Lower lobe of right lung (tissue), 2 donors: ENCODE data around the gene HTR3B. TPM values are rescaled to one million over a fixed set of nuclear protein-coding genes. Genes with fewer than 3 reads are reported as not detected.

Experiments used
- ATAC-seq, 2 donors: fragments of 200-7000 bp; cut with Tn5 transposase; one replicate each; pipeline ENCODE4 v1.9.1; 2020 to 2022; ENCODE audit warnings: mild to moderate bottlenecking in 2 of 2, moderate library complexity in 2 of 2
- DNase-seq: peaks from one replicate; pipeline ENCODE4 v3.0.0-alpha.2; 2020
- H3K27ac ChIP-seq: fragments of 200-600 bp; one replicate; pipeline ENCODE4 v1.8.0; 2022
- H3K27me3 ChIP-seq: fragments of 200-600 bp; one replicate; pipeline ENCODE4 v1.8.0; 2022; ENCODE audit warnings: low read depth
- H3K36me3 ChIP-seq: fragments of 200-600 bp; one replicate; pipeline ENCODE4 v1.8.0; 2022; ENCODE audit warnings: mild to moderate bottlenecking
- H3K4me1 ChIP-seq: fragments of 200-600 bp; one replicate; pipeline ENCODE4 v1.8.0; 2022
- H3K4me3 ChIP-seq: fragments of 200-600 bp; one replicate; pipeline ENCODE4 v1.8.0; 2022; ENCODE audit warnings: mild to moderate bottlenecking
- H3K9me3 ChIP-seq: fragments of 200-600 bp; one replicate; pipeline ENCODE4 v1.8.0; 2022
- CTCF ChIP-seq: fragments of 200-600 bp; IDR thresholded peaks from one replicate; pipeline ENCODE4 v1.8.0; 2022; ENCODE audit warnings: antibody characterized with exemption, mild to moderate bottlenecking
- intact Hi-C: fragments of 100-400 bp; cut with DNase I; formaldehyde crosslinking; loops from one replicate; pipeline ENCODE4 v1.11.0; 2022
- total RNA-seq: library from RNA; stranded (reverse); fragmentation: NEBNext Ultra II Directional; extraction: Animal tissue kit (Norgen Biotek cat#: 25700); gene quantifications from one replicate; pipeline ENCODE4 v1.2.1, GENCODE V29; 2021
- donor health status: DM: no; HTN: yes; CAD: no; lungs with severe emphysema.

The HTR3B gene
- total RNA-seq, 1 donor from 2014 or later: not detected

- H3K36me3 ChIP-seq: no peaks in the 10 kb centered on the region
- DNase-seq (no peak), ATAC-seq (no peak)
- no peak for TF ChIP-seq CTCF
- H3K4me1 ChIP-seq: no peaks in the 10 kb centered on the region
- peaks cover 5% of the 10 kb centered on the region for H3K27me3 ChIP-seq
- no peak overlapping the region for H3K4me3 ChIP-seq
- no peaks in the 10 kb centered on the region for H3K9me3 ChIP-seq
- intact Hi-C loops: no loop called here
- H3K27ac ChIP-seq: no peak overlapping the region
Measured at GRCh38 chr11:113951537-113951936, 46.9 kb downstream of the HTR3B start.

- no peak for DNase-seq
- peak; percentile 18 to 36 for ATAC-seq
- Histone ChIP-seq H3K27ac (no peak overlapping the region), H3K27me3 (peaks cover 5% of the 10 kb centered on the region), H3K4me1 (no peaks in the 10 kb centered on the region), H3K36me3 (no peaks in the 10 kb centered on the region), H3K4me3 (no peak overlapping the region), H3K9me3 (no peaks in the 10 kb centered on the region)
- intact Hi-C loops: no loop called here
- no peak for TF ChIP-seq CTCF
Measured at GRCh38 chr11:113952070-113952469, 47.5 kb downstream of the HTR3B start.

GRCh38 chr11:113952588-113952987 is 48.0 kb downstream of the HTR3B start:
- peak; percentile 53 for DNase-seq
- intact Hi-C loops: no loop called here
- ATAC-seq: peak; percentile 55
- no peak for TF ChIP-seq CTCF
- H3K9me3 ChIP-seq: no peaks in the 10 kb centered on the region
- H3K36me3 ChIP-seq: no peaks in the 10 kb centered on the region
- H3K27ac ChIP-seq: no peak overlapping the region
- H3K4me1 ChIP-seq: no peaks in the 10 kb centered on the region
- H3K4me3 ChIP-seq: no peak overlapping the region
- H3K27me3 ChIP-seq: peaks cover 5% of the 10 kb centered on the region

GRCh38 chr11:113954235-113954634 is 49.6 kb downstream of the HTR3B start:
- intact Hi-C loops: no loop called here
- no peak for ATAC-seq

GRCh38 chr11:113956986-113957385 is 52.4 kb downstream of the HTR3B start:
- ATAC-seq: no peak
- peaks cover 11% of the 10 kb centered on the region for H3K27me3 ChIP-seq
- H3K27ac ChIP-seq: no peak overlapping the region
- DNase-seq: no peak
- intact Hi-C loops: no loop called here
- no peak for TF ChIP-seq CTCF
- H3K4me3 ChIP-seq: no peak overlapping the region
- H3K36me3 ChIP-seq: no peaks in the 10 kb centered on the region
- H3K9me3 ChIP-seq: no peaks in the 10 kb centered on the region
- no peaks in the 10 kb centered on the region for H3K4me1 ChIP-seq

More at GRCh38 chr11:113954235-113954634, 49.6 kb downstream of the HTR3B start:
- Histone ChIP-seq H3K36me3 (no peaks in the 10 kb centered on the region), H3K27me3 (peaks cover 9% of the 10 kb centered on the region), H3K4me1 (no peaks in the 10 kb centered on the region), H3K9me3 (no peaks in the 10 kb centered on the region), H3K4me3 (no peak overlapping the region), H3K27ac (no peak overlapping the region)
- no peak for DNase-seq
- no peak for TF ChIP-seq CTCF
